ENCODE measurements around the gene DISC1.
"Not testable (repeated sequence)": the region's sequence is repeated elsewhere in the genome, so short reads cannot be mapped to it uniquely, and the experiment has no call there.

DISC1 gene

GRCh38 chr1:231626535-231626950, at the start of gene DISC1:
DISC1 (plus strand) TSS chr1:231626790; CDS start chr1:231626868, 78 bp downstream.
- DNase-seq (ENCODE audit: low spot score), result peak; percentile 75

GRCh38 chr1:231576804-231577718, 49.5 kb upstream of the DISC1 start:
- no peak for DNase-seq (ENCODE audit: low spot score)

GRCh38 chr1:231580874-231581273, 45.7 kb upstream of the DISC1 start:
- DNase-seq (ENCODE audit: low spot score), result no peak

GRCh38 chr1:231581859-231582258, 44.7 kb upstream of the DISC1 start:
- no peak for DNase-seq (ENCODE audit: low spot score)

- no peak for DNase-seq (ENCODE audit: low spot score)
These were observed 43.2 kb upstream of the DISC1 start for GRCh38 chr1:231583376-231583775.

GRCh38 chr1:231584117-231584516, 42.5 kb upstream of the DISC1 start:
- DNase-seq (ENCODE audit: low spot score), result peak; percentile 4

GRCh38 chr1:231584921-231585320, 41.7 kb upstream of the DISC1 start:
- DNase-seq (ENCODE audit: low spot score), result no peak

GRCh38 chr1:231590453-231591198, 36.0 kb upstream of the DISC1 start:
- peak; percentile 55 for DNase-seq (ENCODE audit: low spot score)

GRCh38 chr1:231591466-231591865, 35.1 kb upstream of the DISC1 start:
- DNase-seq (ENCODE audit: low spot score), result no peak

GRCh38 chr1:231592809-231593208, 33.8 kb upstream of the DISC1 start:
- DNase-seq (ENCODE audit: low spot score), result no peak

- DNase-seq (ENCODE audit: low spot score), result not testable (repeated sequence)
These were observed 33.3 kb upstream of the DISC1 start for GRCh38 chr1:231593264-231593663.

GRCh38 chr1:231594123-231594522, 32.5 kb upstream of the DISC1 start:
- DNase-seq (ENCODE audit: low spot score), result no peak

GRCh38 chr1:231594749-231595148, 31.8 kb upstream of the DISC1 start:
- no peak for DNase-seq (ENCODE audit: low spot score)

- no peak for DNase-seq (ENCODE audit: low spot score)
These were observed 30.2 kb upstream of the DISC1 start for GRCh38 chr1:231596337-231596791.

- DNase-seq (ENCODE audit: low spot score), result no peak
These were observed 28.6 kb upstream of the DISC1 start for GRCh38 chr1:231597971-231598370.

GRCh38 chr1:231600458-231600976, 26.1 kb upstream of the DISC1 start:
- no peak for DNase-seq (ENCODE audit: low spot score)

GRCh38 chr1:231601824-231602672, 24.5 kb upstream of the DISC1 start:
- no peak for DNase-seq (ENCODE audit: low spot score)

GRCh38 chr1:231602673-231602984, 24.0 kb upstream of the DISC1 start:
- no peak for DNase-seq (ENCODE audit: low spot score)

- peak; percentile 70 for DNase-seq (ENCODE audit: low spot score)
These were observed 22.9 kb upstream of the DISC1 start for GRCh38 chr1:231603598-231604275.

- DNase-seq (ENCODE audit: low spot score), result no peak
These were observed 22.3 kb upstream of the DISC1 start for GRCh38 chr1:231604276-231604621.

All from activated CD4-positive, alpha-beta T cell treated with anti-CD3 and anti-CD28 coated beads, Interleukin-2, Interleukin-4, amounts not matched to agents 100 ng/mL and 50 ng/mL, durations not matched to agents 16 hours and 8 hours (primary cell).